ENCODE measurements around the gene DEPDC5.
"Not testable (repeated sequence)": the region's sequence is repeated elsewhere in the genome, so short reads cannot be mapped to it uniquely, and the experiment has no call there.

DEPDC5 gene

GRCh38 chr22:31750365-31751284 lies 3.2 kb upstream of the DEPDC5 start:
- no peak for DNase-seq

GRCh38 chr22:31752096-31752847 lies 1.5 kb upstream of the DEPDC5 start:
- no peak for DNase-seq

- no peak for DNase-seq
Observed at GRCh38 chr22:31753005-31753633, 700 bp upstream of the DEPDC5 start.

GRCh38 chr22:31754813-31755212 lies 994 bp downstream of the DEPDC5 start:
- DNase-seq = no peak

- no peak for DNase-seq
Observed at GRCh38 chr22:31757265-31757664, 3.4 kb downstream of the DEPDC5 start.

- not testable (repeated sequence) for DNase-seq
Observed at GRCh38 chr22:31758860-31759259, 5.0 kb downstream of the DEPDC5 start.

- DNase-seq = no peak
Observed at GRCh38 chr22:31764785-31765184, 11.0 kb downstream of the DEPDC5 start.

GRCh38 chr22:31768422-31769059 lies 14.7 kb downstream of the DEPDC5 start:
- DNase-seq = no peak

GRCh38 chr22:31773416-31773815 lies 19.6 kb downstream of the DEPDC5 start:
- no peak for DNase-seq

GRCh38 chr22:31776231-31776630 lies 22.4 kb downstream of the DEPDC5 start:
- DNase-seq = no peak

- no peak for DNase-seq
Observed at GRCh38 chr22:31789803-31790202, 36.0 kb downstream of the DEPDC5 start.

GRCh38 chr22:31790240-31790639 lies 36.4 kb downstream of the DEPDC5 start:
- DNase-seq = no peak

GRCh38 chr22:31799358-31799757 lies 45.5 kb downstream of the DEPDC5 start:
- not testable (repeated sequence) for DNase-seq

GRCh38 chr22:31800065-31800464 lies 46.2 kb downstream of the DEPDC5 start:
- no peak for DNase-seq

GRCh38 chr22:31800861-31801260 lies 47.0 kb downstream of the DEPDC5 start:
- not testable (repeated sequence) for DNase-seq

GRCh38 chr22:31802575-31802974 lies 48.8 kb downstream of the DEPDC5 start:
- no peak for DNase-seq

GRCh38 chr22:31806751-31807150 lies 52.9 kb downstream of the DEPDC5 start:
- no peak for DNase-seq

GRCh38 chr22:31812977-31813605 lies 59.3 kb downstream of the DEPDC5 start:
- DNase-seq = no peak

GRCh38 chr22:31813898-31814297 lies 60.1 kb downstream of the DEPDC5 start:
- not testable (repeated sequence) for DNase-seq

GRCh38 chr22:31814942-31815341 lies 61.1 kb downstream of the DEPDC5 start:
- no peak for DNase-seq

GRCh38 chr22:31815383-31815814 lies 61.6 kb downstream of the DEPDC5 start:
- not testable (repeated sequence) for DNase-seq

GRCh38 chr22:31816750-31817149 lies 62.9 kb downstream of the DEPDC5 start:
- DNase-seq = no peak

All from T1000 (cell line).